Natural killer cell (primary cell): ENCODE data around the gene BCL2. TPM values are rescaled to one million over a fixed set of nuclear protein-coding genes. Genes with fewer than 3 reads are reported as not detected.
A peak's percentile ranks its signal among the peaks of the same experiment; 100 is the strongest.

ENCODE experiments used
- ATAC-seq, 3 donors: fragments of 150-1000 bp in 2 of 3; fragments of 200-7000 bp in 1 of 3; cut with Tn5 transposase; 1 replicate in 1 of 3; 2 replicates in 2 of 3; pipeline ENCODE4 v1.10.0; 2021; ENCODE audit warnings: mild to moderate bottlenecking in 2 of 3, moderate library complexity in 2 of 3
- DNase-seq, 2 donors: peaks; one replicate each; pipeline versions ENCODE4 v3.0.0 to v3.0.0-alpha.2; 2013 to 2021; ENCODE audit warnings: mixed read lengths in 1 of 2
- H3K27ac ChIP-seq: one replicate; pipeline ENCODE4 v1.5.1; 2013; ENCODE audit warnings: mild to moderate bottlenecking, low read length
- H3K27me3 ChIP-seq: one replicate; pipeline ENCODE4 v1.6.1; 2013; ENCODE audit warnings: low read length; ENCODE audit not compliant: control insufficient read depth, insufficient read depth
- H3K36me3 ChIP-seq: one replicate; pipeline ENCODE4 v1.6.1; 2013; ENCODE audit warnings: low read length; ENCODE audit not compliant: control insufficient read depth, insufficient read depth
- H3K4me1 ChIP-seq: one replicate; pipeline ENCODE4 v1.6.1; 2013; ENCODE audit warnings: low read length; ENCODE audit not compliant: control insufficient read depth, insufficient read depth
- H3K4me3 ChIP-seq: one replicate; pipeline ENCODE4 v1.5.1; 2013; ENCODE audit warnings: low read length
- H3K9me3 ChIP-seq: one replicate; pipeline ENCODE4 v1.6.1; 2013; ENCODE audit warnings: low read length; ENCODE audit not compliant: control insufficient read depth, insufficient read depth
- H3K27ac Mint-ChIP-seq, 2 donors: one replicate each; pipeline ENCODE4 v1.8.0; 2022; ENCODE audit warnings: mild to moderate bottlenecking in 2 of 2, mixed read lengths in 2 of 2, moderate library complexity in 1 of 2
- H3K27me3 Mint-ChIP-seq, 2 donors: one replicate each; pipeline ENCODE4 v1.8.0; 2022; ENCODE audit warnings: low read depth in 2 of 2, mixed read lengths in 2 of 2
- H3K36me3 Mint-ChIP-seq: one replicate; pipeline ENCODE4 v1.8.0; 2022; ENCODE audit warnings: mixed read lengths
- H3K4me1 Mint-ChIP-seq, 2 donors: one replicate each; pipeline ENCODE4 v1.8.0; 2022; ENCODE audit warnings: mixed read lengths in 2 of 2
- H3K4me3 Mint-ChIP-seq: one replicate; pipeline ENCODE4 v1.8.0; 2022; ENCODE audit warnings: mild to moderate bottlenecking, moderate library complexity, mixed read lengths
- H3K9me3 Mint-ChIP-seq, 2 donors: one replicate each; pipeline ENCODE4 v1.8.0; 2022; ENCODE audit warnings: mixed read lengths in 2 of 2
- CTCF ChIP-seq: fragments of 200-600 bp; IDR thresholded peaks from one replicate; pipeline ENCODE4 v1.8.0; 2022; ENCODE audit warnings: antibody characterized with exemption
- WGBS: methylation state at CpG from one replicate; pipeline ENCODE4 v1.1.7; 2013; ENCODE audit warnings: missing lambda C conversion rate; ENCODE audit not compliant: insufficient coverage; 5-methylcytosine and 5-hydroxymethylcytosine counted together
- intact Hi-C: fragments of 100-400 bp; cut with micrococcal nuclease; formaldehyde crosslinking; loops from one replicate; pipeline ENCODE4 v1.14.2; 2022
- total RNA-seq, 4 donors: library from RNA; stranded (reverse); fragments of 120-200 nt in 1 of 4; gene quantifications; one replicate each; pipeline versions ENCODE4 v1.2.3 to v1.2.4, GENCODE V29; 2013 to 2022

Gene BCL2
- total RNA-seq, 3 donors from 2014 or later (not counting 1 experiment from before 2014, with no cell fraction given): 28.2 to 64.2 (median 33.4) TPM

GRCh38 chr18:63249771-63250170, 69.8 kb downstream of the BCL2 start:
- H3K27ac Mint-ChIP-seq: peak overlapping the region; percentile 5 to 76
- intact Hi-C loops: no loop called here
- no peaks in the 10 kb centered on the region for H3K27me3 Mint-ChIP-seq
- TF ChIP-seq CTCF: no peak
- ATAC-seq (peak; percentile 72 to 82 (median 73)), DNase-seq (peak in 1 of 2 donors; percentile 40)
- H3K36me3 ChIP-seq: peaks cover 5% of the 10 kb centered on the region
- no peaks in the 10 kb centered on the region for H3K27me3 ChIP-seq
- WGBS: 12% methylated on average over 7 of the region's 7 CpGs
- H3K27ac ChIP-seq: peak overlapping the region; percentile 6
- H3K9me3 Mint-ChIP-seq: no peaks in the 10 kb centered on the region
- H3K4me1 Mint-ChIP-seq: peaks cover 38 to 47% of the 10 kb centered on the region in 2 donors
- H3K4me3 ChIP-seq: no peak overlapping the region
- H3K4me3 Mint-ChIP-seq: peak overlapping the region; percentile 0
- peaks cover 13% of the 10 kb centered on the region for H3K4me1 ChIP-seq
- no peaks in the 10 kb centered on the region for H3K9me3 ChIP-seq
- no peaks in the 10 kb centered on the region for H3K36me3 Mint-ChIP-seq

- H3K4me3 ChIP-seq: no peak overlapping the region
- H3K27ac ChIP-seq: no peak overlapping the region
- ATAC-seq (no peak), DNase-seq (no peak)
- peaks cover 8% of the 10 kb centered on the region for H3K4me1 ChIP-seq
- intact Hi-C loops: no loop called here
- Mint-ChIP-seq H3K4me1 (peaks cover 24 to 32% of the 10 kb centered on the region in 2 donors), H3K27me3 (no peaks in the 10 kb centered on the region), H3K27ac (no peak overlapping the region), H3K4me3 (no peak overlapping the region), H3K9me3 (no peaks in the 10 kb centered on the region), H3K36me3 (no peaks in the 10 kb centered on the region)
- peaks cover 5% of the 10 kb centered on the region for H3K36me3 ChIP-seq
- H3K9me3 ChIP-seq: no peaks in the 10 kb centered on the region
- WGBS: 98% methylated on average over 4 of the region's 4 CpGs
- H3K27me3 ChIP-seq: no peaks in the 10 kb centered on the region
- TF ChIP-seq CTCF: no peak
Observed at GRCh38 chr18:63247926-63248325, 71.6 kb downstream of the BCL2 start.

- Histone ChIP-seq H3K4me3 (no peak overlapping the region), H3K27ac (no peak overlapping the region), H3K4me1 (peaks cover 8% of the 10 kb centered on the region), H3K27me3 (no peaks in the 10 kb centered on the region), H3K9me3 (no peaks in the 10 kb centered on the region), H3K36me3 (peaks cover 5% of the 10 kb centered on the region)
- no peak overlapping the region for H3K27ac Mint-ChIP-seq
- WGBS: 100% methylated on average over 2 of the region's 4 CpGs
- H3K4me3 Mint-ChIP-seq: no peak overlapping the region
- TF ChIP-seq CTCF: no peak
- intact Hi-C loops: no loop called here
- H3K9me3 Mint-ChIP-seq: no peaks in the 10 kb centered on the region
- ATAC-seq: no peak
- peaks cover 20 to 30% of the 10 kb centered on the region in 2 donors for H3K4me1 Mint-ChIP-seq
- H3K36me3 Mint-ChIP-seq: no peaks in the 10 kb centered on the region
- DNase-seq: no peak
- H3K27me3 Mint-ChIP-seq: no peaks in the 10 kb centered on the region
Observed at GRCh38 chr18:63247506-63247905, 72.1 kb downstream of the BCL2 start.

GRCh38 chr18:63245600-63245999, 74.0 kb downstream of the BCL2 start:
- DNase-seq: no peak
- peaks cover 8% of the 10 kb centered on the region for H3K4me1 ChIP-seq
- TF ChIP-seq CTCF: no peak
- no peaks in the 10 kb centered on the region for H3K27me3 ChIP-seq
- no peak overlapping the region for H3K4me3 ChIP-seq
- Mint-ChIP-seq H3K4me3 (no peak overlapping the region), H3K36me3 (no peaks in the 10 kb centered on the region), H3K27me3 (no peaks in the 10 kb centered on the region), H3K4me1 (peaks cover 21 to 32% of the 10 kb centered on the region in 2 donors), H3K27ac (no peak overlapping the region), H3K9me3 (no peaks in the 10 kb centered on the region)
- ATAC-seq: no peak
- H3K36me3 ChIP-seq: peaks cover 5% of the 10 kb centered on the region
- no peaks in the 10 kb centered on the region for H3K9me3 ChIP-seq
- 86% methylated on average over 2 of the region's 3 CpGs for WGBS
- intact Hi-C loops: no loop called here
- H3K27ac ChIP-seq: no peak overlapping the region
